Fibroblast of skin of abdomen (primary cell): Measurements from ENCODE around the gene MYL6B. TPM values are rescaled to one million over a fixed set of nuclear protein-coding genes. Genes with fewer than 3 reads are reported as not detected.
"Not testable (repeated sequence)": the region's sequence is repeated elsewhere in the genome, so short reads cannot be mapped to it uniquely, and the experiment has no call there.

Source experiments
- DNase-seq: peaks from one replicate; pipeline ENCODE4 v3.0.0-alpha.2; 2013
- polyA plus RNA-seq, 2 experiments: library from polyadenylated mRNA; unstranded; fragments of 120-200 nt; gene quantifications; one replicate each; pipeline ENCODE4 v1.2.1, GENCODE V29; 2013; ENCODE audit not compliant: insufficient read length in 2 of 2

MYL6B gene
- polyA plus RNA-seq (2013, experiment 1 of 2; ENCODE audit: insufficient read length), result 183 TPM
- 191 TPM for polyA plus RNA-seq (2013, experiment 2 of 2; ENCODE audit: insufficient read length)

DNA sequence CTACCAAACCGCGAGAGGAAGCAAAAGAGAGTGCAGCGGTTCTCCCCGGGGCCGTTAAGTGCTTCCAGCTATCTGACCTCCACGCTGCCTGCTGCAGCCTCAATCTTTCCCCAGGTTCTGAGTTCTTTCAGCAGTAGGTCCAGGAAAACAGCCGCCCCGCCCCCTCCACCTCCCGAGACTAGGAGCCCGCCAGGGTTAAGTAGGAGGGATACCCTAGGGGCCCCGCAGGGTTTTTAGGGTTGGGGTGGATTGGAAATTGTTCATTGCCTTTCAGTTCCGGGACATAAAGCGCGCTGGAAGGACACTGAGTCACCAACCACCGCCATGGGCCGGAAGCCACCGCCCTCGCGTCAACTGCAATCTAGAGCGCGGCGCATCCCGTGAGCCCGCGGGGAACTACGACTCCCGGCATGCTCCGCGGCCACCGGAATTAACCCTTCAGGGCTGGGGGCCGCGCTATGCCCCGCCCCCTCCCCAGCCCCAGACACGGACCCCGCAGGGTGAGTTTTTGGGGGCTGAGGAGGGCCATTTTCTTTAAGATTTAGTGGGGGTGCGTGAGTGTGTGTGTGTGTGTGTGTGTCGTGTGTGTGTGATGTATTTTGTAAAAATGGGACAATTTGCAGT lies at the start of gene MYL6B:
MYL6B (plus strand) TSS at position 456 of the 624 bp plus-strand sequence. CDS start 1,332 bp downstream, outside the sequence.
- peak; percentile 89 for DNase-seq

- DNase-seq, result no peak
Observed at GRCh38 chr12:56102683-56103065, 49.7 kb upstream of the MYL6B start.

- DNase-seq, result no peak
Observed at GRCh38 chr12:56103066-56103711, 49.2 kb upstream of the MYL6B start.

DNA sequence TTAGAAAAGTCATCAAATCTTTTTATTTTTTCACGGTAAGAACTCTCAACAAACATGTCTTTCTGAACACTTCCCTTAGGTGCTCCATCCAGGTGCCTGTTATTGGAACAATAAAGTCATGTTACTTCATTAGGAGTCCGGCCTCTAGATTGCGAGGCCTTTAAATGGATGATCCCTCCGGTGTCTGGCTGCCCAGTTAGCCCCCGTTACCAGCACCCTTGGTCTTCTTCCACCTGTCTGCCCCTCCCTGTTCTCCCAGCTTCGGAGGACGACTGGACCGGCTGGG lies 48.6 kb upstream of the MYL6B start:
- DNase-seq, result no peak

GRCh38 chr12:56104109-56104814 lies 48.1 kb upstream of the MYL6B start, which contains the start of gene PA2G4:
TSS of gene PA2G4 (plus strand) at chr12:56104559. CDS start at chr12:56104738, 179 bp downstream.
- peak; percentile 99 for DNase-seq

GRCh38 chr12:56104815-56105608 lies 47.4 kb upstream of the MYL6B start:
- DNase-seq, result no peak

DNA sequence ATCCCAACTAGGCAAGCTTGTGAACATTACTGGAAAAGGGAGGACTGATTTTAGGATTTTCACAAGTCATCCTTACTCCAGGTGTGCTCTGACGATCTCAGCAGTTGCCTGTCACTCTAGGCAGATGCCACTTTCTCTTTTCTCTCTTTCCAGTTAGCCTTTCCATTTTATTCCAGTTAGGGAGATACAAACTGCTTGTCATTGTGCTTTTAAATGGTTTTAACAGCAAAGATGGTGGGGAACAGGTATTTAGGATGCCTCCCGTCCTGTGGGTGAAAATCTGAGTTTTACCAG lies 46.8 kb upstream of the MYL6B start:
- no peak for DNase-seq

GRCh38 chr12:56107242-56107641 lies 45.1 kb upstream of the MYL6B start:
- DNase-seq, result no peak

- DNase-seq, result no peak
Observed at GRCh38 chr12:56110571-56110970, 41.8 kb upstream of the MYL6B start.

- DNase-seq, result no peak
Observed at GRCh38 chr12:56114084-56114483, 38.3 kb upstream of the MYL6B start.

DNA sequence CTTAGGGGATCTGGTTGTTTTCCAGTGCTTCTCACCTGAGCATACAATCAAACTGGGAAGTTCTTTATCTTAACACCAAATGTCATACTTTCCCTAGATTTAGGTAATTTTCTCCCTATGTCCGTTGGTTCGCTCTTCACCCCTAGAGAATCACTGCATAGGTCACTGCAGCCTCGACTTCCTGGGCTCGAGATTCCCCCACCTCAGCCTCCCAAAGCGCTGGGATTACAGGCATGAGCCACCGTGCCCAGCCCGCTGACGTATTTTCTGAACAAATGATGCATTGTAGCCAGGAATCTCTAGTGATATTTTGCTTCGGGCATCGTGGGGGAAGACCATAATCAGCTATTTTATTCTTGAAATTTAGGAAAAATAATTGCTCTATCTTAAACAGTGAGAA lies 37.1 kb upstream of the MYL6B start:
- DNase-seq, result no peak

GRCh38 chr12:56116267-56117081 lies 35.9 kb upstream of the MYL6B start, which contains the start of gene RPL41:
TSS of gene RPL41 (plus strand) at chr12:56116633.
- peak; percentile 94 for DNase-seq

DNA sequence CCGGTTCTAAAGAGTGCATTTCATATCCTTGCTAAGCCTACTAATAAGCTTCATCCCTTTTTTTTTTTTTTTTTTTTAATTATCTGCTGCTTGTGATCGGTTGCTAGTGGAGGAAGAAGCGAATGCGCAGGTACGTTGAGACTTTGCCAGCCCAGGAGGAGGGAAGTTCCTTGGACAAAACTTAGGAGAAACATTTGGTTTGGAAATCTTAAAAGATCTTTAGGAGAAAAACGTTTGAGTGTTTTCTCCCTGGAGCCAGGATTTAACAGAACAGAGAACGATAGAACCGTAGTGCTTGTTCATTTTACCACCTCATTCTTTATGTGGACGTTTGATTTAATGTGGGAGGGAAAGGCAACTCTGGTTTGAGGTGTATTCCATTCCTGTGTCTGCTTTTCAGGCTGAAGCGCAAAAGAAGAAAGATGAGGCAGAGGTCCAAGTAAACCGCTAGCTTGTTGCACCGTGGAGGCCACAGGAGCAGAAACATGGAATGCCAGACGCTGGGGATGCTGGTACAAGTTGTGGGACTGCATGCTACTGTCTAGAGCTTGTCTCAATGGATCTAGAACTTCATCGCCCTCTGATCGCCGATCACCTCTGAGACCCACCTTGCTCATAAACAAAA lies 35.2 kb upstream of the MYL6B start:
- DNase-seq, result not testable (repeated sequence)

GRCh38 chr12:56117778-56118687 lies 34.4 kb upstream of the MYL6B start, which contains the start of gene ZC3H10:
TSS of gene ZC3H10 (plus strand) at chr12:56118266. CDS start at chr12:56120563, 2,297 bp downstream.
- peak; percentile 99 for DNase-seq

GRCh38 chr12:56118688-56119357 lies 33.6 kb upstream of the MYL6B start:
- DNase-seq, result no peak

GRCh38 chr12:56119361-56119796 lies 33.0 kb upstream of the MYL6B start:
- peak; percentile 92 for DNase-seq

DNA sequence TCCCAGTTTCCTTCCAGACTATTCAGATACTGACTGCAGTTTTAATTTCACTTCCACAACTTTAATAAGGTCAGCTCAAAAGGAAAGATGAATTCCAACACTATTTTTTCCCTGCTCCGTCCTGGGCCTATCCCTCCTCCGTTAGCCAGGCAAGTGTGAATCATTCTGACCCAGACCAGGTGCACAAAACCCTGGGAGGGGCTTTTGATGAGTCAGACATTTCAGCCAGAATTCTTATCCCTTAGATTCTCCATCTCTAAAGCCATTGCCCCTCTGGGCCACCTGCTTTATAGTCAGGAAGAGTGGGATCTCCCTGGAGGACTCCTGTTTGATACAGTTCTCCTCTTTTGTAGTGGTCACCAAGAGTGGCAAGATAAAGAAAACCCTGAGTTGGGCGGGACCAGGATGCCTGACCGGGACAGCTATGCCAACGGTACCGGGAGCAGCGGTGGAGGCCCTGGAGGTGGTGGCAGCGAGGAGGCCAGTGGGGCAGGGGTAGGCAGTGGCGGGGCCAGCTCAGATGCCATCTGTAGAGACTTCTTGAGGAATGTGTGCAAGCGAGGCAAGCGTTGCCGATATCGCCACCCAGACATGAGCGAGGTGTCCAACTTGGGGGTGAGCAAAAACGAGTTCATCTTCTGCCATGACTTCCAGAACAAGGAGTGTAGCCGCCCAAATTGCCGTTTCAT lies 32.1 kb upstream of the MYL6B start:
- DNase-seq, result no peak

- DNase-seq, result no peak
Observed at GRCh38 chr12:56121204-56121870, 31.1 kb upstream of the MYL6B start.

DNA sequence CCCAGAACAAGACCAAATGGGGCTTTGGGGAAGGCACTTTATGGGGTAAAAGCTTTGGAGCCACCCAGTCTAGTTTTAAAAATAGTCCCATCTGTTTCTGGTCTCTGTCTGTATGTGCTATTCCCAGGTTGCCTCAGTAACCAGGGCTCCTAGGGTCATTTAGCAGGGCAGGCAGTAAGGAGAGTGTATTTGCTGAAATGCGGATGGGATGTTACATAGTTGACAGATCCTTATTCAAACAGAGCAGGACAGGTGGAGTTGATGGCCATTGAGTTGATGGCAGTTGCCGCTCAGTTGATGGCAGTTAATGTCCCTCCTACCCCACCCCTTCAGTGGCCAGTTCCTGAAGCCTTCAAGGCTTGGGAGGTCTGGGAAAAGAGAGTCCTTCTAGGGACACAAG lies 29.8 kb upstream of the MYL6B start:
- no peak for DNase-seq
